OCI-LY1 (cell line): ENCODE measurements around the gene MUS81.
A peak's percentile ranks its signal among the peaks of the same experiment; 100 is the strongest.

Experiments
- H2AFZ ChIP-seq: fragments of 200-600 bp; sonication (generic), shearing (Covaris generic); 2 replicates; pipeline ENCODE4 v1.6.0; 2014; ENCODE audit warnings: antibody characterized with exemption, mild to moderate bottlenecking, low read length
- H3F3A ChIP-seq: fragments of 200-600 bp; sonication (generic), shearing (Covaris generic); 2 replicates; pipeline ENCODE4 v1.6.0; 2014; ENCODE audit warnings: mild to moderate bottlenecking, antibody characterized with exemption, low read length, moderate library complexity; ENCODE audit not compliant: insufficient read depth
- H3K27ac ChIP-seq: fragments of 200-600 bp; sonication (generic); 2 replicates; pipeline ENCODE4 v1.5.1; 2014; ENCODE audit warnings: low read length, mixed run types, mild to moderate bottlenecking, low read depth; ENCODE audit not compliant: poor library complexity, severe bottlenecking
- H3K27me3 ChIP-seq: fragments of 200-600 bp; sonication (generic); 2 replicates; pipeline ENCODE4 v1.6.0; 2014; ENCODE audit warnings: antibody characterized with exemption, mild to moderate bottlenecking, low read length, moderate library complexity; ENCODE audit not compliant: insufficient read depth
- H3K36me3 ChIP-seq: fragments of 200-600 bp; sonication (generic); 2 replicates; pipeline ENCODE4 v1.6.1; 2014; ENCODE audit warnings: mild to moderate bottlenecking, antibody characterized with exemption, low read length, moderate library complexity, mixed read lengths; ENCODE audit not compliant: insufficient read depth
- H3K4me1 ChIP-seq: fragments of 200-600 bp; sonication (generic); 2 replicates; pipeline ENCODE4 v1.5.1; 2014; ENCODE audit warnings: mild to moderate bottlenecking, low read length, moderate library complexity; ENCODE audit not compliant: insufficient read depth, severe bottlenecking
- H3K4me2 ChIP-seq: fragments of 200-600 bp; sonication (generic), shearing (Covaris generic); 2 replicates; pipeline ENCODE4 v1.6.1; 2014; ENCODE audit warnings: low read length
- H3K4me3 ChIP-seq: fragments of 200-600 bp; sonication (generic); 2 replicates; pipeline ENCODE4 v1.5.1; 2014; ENCODE audit warnings: low read length, low read depth, mild to moderate bottlenecking, mixed read lengths; ENCODE audit not compliant: poor library complexity, severe bottlenecking
- H3K79me2 ChIP-seq: fragments of 200-600 bp; shearing (Covaris generic); 2 replicates; pipeline ENCODE4 v1.6.1; 2016; ENCODE audit warnings: mixed run types, low read length, mixed read lengths; ENCODE audit not compliant: insufficient read depth
- H3K9ac ChIP-seq: fragments of 200-600 bp; sonication (generic), shearing (Covaris generic); 2 replicates; pipeline ENCODE4 v1.6.1; 2014; ENCODE audit warnings: mild to moderate bottlenecking, low read length, mixed read lengths
- H3K9me2 ChIP-seq: fragments of 200-600 bp; sonication (generic), shearing (Covaris generic); 2 replicates; pipeline ENCODE4 v1.6.1; 2014; ENCODE audit warnings: low read depth, mild to moderate bottlenecking, low read length, mixed read lengths
- H3K9me3 ChIP-seq: fragments of 200-600 bp; shearing (Covaris generic); 2 replicates; pipeline ENCODE4 v1.6.1; 2014; ENCODE audit warnings: low read length, mixed read lengths
- H4K20me1 ChIP-seq: fragments of 200-600 bp; sonication (generic), shearing (Covaris generic); 2 replicates; pipeline ENCODE4 v1.6.0; 2016; ENCODE audit warnings: mild to moderate bottlenecking, low read length; ENCODE audit not compliant: insufficient read depth
- CTCF ChIP-seq: fragments of 200-600 bp; sonication (generic), shearing (Covaris generic); IDR thresholded peaks from 2 replicates; pipeline ENCODE4 v1.5.1; 2017; ENCODE audit warnings: mild to moderate bottlenecking, antibody characterized with exemption, low read length, moderate library complexity, mixed read lengths
- EZH2 ChIP-seq: fragments of 200-600 bp; sonication (generic), shearing (Covaris generic); IDR thresholded peaks from 2 replicates; pipeline ENCODE4 v1.8.0; 2017; ENCODE audit warnings: borderline replicate concordance, mixed run types, mild to moderate bottlenecking, antibody characterized with exemption, low read length, moderate library complexity, mixed read lengths

Gene MUS81

GRCh38 chr11:65857853-65858680 lies 2.2 kb upstream of the MUS81 start, which contains the start of gene CFL1:
Gene CFL1 (minus strand): TSS chr11:65858180. CDS start chr11:65858099, 81 bp downstream.
- peak within 1 kb of the TSS; percentile 97 for H3K4me2 ChIP-seq
- H3K9ac ChIP-seq = peak within 1 kb of the TSS; percentile 99
- no peaks in the 10 kb centered on the region for H3K9me2 ChIP-seq
- H3F3A ChIP-seq = 0 out of 2 replicates have a peak, but pooled peaks cover 5% of the 10 kb centered on the region
- H3K9me3 ChIP-seq = no peaks in the 10 kb centered on the region
- TF ChIP-seq CTCF (no peak), EZH2 (no peak)
- H3K4me1 ChIP-seq = peaks cover 32% of the 10 kb centered on the region
- peaks cover 23% of the 10 kb centered on the region for H3K79me2 ChIP-seq
- H4K20me1 ChIP-seq = peaks cover 5% of the 10 kb centered on the region; the same call in 1 of the 2 replicates
- H3K4me3 ChIP-seq = peak within 1 kb of the TSS; percentile 99
- H2AFZ ChIP-seq = no peak within 1 kb of the TSS
- no peaks in the 10 kb centered on the region for H3K27me3 ChIP-seq
- H3K27ac ChIP-seq = peak within 1 kb of the TSS; percentile 94
- peaks cover 64% of the 10 kb centered on the region for H3K36me3 ChIP-seq

- Histone ChIP-seq H3K27ac (peak overlapping the region; percentile 94), H3K4me2 (peak overlapping the region; percentile 88), H3K9ac (peak overlapping the region; percentile 86), H4K20me1 (peaks cover 5% of the 10 kb centered on the region; the same call in 1 of the 2 replicates), H3K27me3 (no peaks in the 10 kb centered on the region), H3K4me1 (peaks cover 32% of the 10 kb centered on the region), H3K79me2 (peaks cover 23% of the 10 kb centered on the region), H2AFZ (no peak overlapping the region), H3K4me3 (peak overlapping the region; percentile 99), H3K9me2 (no peaks in the 10 kb centered on the region), H3F3A (0 out of 2 replicates have a peak, but pooled peaks cover 5% of the 10 kb centered on the region), H3K36me3 (peaks cover 64% of the 10 kb centered on the region), H3K9me3 (no peaks in the 10 kb centered on the region)
- no peak for TF ChIP-seq CTCF
- TF ChIP-seq EZH2 = no peak
These were observed 1.5 kb upstream of the MUS81 start for GRCh38 chr11:65858681-65859087.

GRCh38 chr11:65859095-65859811 lies 980 bp upstream of the MUS81 start:
- peaks cover 23% of the 10 kb centered on the region for H3K79me2 ChIP-seq
- peak overlapping the region; percentile 94 for H3K27ac ChIP-seq
- peak overlapping the region; percentile 88 for H3K4me2 ChIP-seq
- no peaks in the 10 kb centered on the region for H3K9me2 ChIP-seq
- no peaks in the 10 kb centered on the region for H3K9me3 ChIP-seq
- H2AFZ ChIP-seq = no peak overlapping the region
- peaks cover 64% of the 10 kb centered on the region for H3K36me3 ChIP-seq
- H4K20me1 ChIP-seq = peaks cover 5% of the 10 kb centered on the region; the same call in 1 of the 2 replicates
- TF ChIP-seq EZH2 (no peak), CTCF (no peak)
- no peaks in the 10 kb centered on the region for H3K27me3 ChIP-seq
- peaks cover 32% of the 10 kb centered on the region for H3K4me1 ChIP-seq
- H3K9ac ChIP-seq = peak overlapping the region; percentile 87
- H3K4me3 ChIP-seq = peak overlapping the region; percentile 99
- H3F3A ChIP-seq = 0 out of 2 replicates have a peak, but pooled peaks cover 5% of the 10 kb centered on the region
